ENCODE measurements around the gene ESF1.

DNA sequence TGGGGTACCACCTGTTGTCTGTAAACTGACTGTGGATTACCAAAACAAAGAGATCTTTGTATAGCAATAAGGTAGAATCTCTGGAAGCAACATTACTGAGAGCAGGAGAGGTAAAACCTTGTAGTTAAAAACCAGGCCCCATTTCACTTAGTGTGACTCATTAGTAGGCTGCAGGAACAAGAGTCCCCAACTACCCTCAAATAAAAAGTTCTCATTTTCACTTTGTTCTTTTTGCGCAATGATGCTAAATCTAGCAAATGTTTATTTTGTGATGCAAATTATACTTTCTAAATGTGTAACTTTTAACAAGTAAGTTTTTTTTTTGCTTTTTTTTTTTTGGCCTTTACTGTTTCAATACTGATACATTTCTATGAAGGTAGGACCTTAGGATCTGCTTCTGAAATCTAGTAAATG is 67.1 kb downstream of the ESF1 start:
- TF ChIP-seq FOXM1 (IDR thresholded peaks at IDR 0.05; ENCODE audit: borderline replicate concordance) (no peak), SP1 (IDR thresholded peaks at IDR 0.05) (no peak), SUZ12 (IDR thresholded peaks at IDR 0.05) (no peak), ARNT (IDR thresholded peaks at IDR 0.05) (no peak), TARDBP (IDR thresholded peaks at IDR 0.05) (no peak), BHLHE40 (IDR thresholded peaks at IDR 0.05; ENCODE audit: borderline replicate concordance) (no peak), ZNF384 (IDR thresholded peaks at IDR 0.05) (no peak), FOXK2 (IDR thresholded peaks at IDR 0.05) (no peak), HDGF (IDR thresholded peaks at IDR 0.05; ENCODE audit: borderline replicate concordance) (no peak)
- TF ChIP-seq, protein P1, sequence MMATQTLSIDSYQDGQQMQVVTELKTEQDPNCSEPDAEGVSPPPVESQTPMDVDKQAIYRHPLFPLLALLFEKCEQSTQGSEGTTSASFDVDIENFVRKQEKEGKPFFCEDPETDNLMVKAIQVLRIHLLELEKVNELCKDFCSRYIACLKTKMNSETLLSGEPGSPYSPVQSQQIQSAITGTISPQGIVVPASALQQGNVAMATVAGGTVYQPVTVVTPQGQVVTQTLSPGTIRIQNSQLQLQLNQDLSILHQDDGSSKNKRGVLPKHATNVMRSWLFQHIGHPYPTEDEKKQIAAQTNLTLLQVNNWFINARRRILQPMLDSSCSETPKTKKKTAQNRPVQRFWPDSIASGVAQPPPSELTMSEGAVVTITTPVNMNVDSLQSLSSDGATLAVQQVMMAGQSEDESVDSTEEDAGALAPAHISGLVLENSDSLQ (IDR thresholded peaks at IDR 0.05), result no peak

Measured in HEK293T (cell line).